Coronary artery (tissue), 2 donors: ENCODE data around the gene MTHFR.

Experiments used
- DNase-seq: peaks from one replicate; pipeline ENCODE4 v3.0.0-alpha.2; 2017; ENCODE audit warnings: low spot score
- H3K27ac ChIP-seq, 2 donors: fragments of 200-600 bp; sonication (generic); one replicate each; pipeline ENCODE4 v1.5.1; 2016 to 2019
- H3K4me3 ChIP-seq: fragments of 200-600 bp; sonication (generic); 2 replicates; pipeline ENCODE4 v1.5.1; 2016; ENCODE audit warnings: mild to moderate bottlenecking, moderate library complexity
- CTCF ChIP-seq: fragments of 200-600 bp; sonication (generic); IDR thresholded peaks from one replicate; pipeline ENCODE4 v1.5.1; 2019; ENCODE audit warnings: antibody characterized with exemption

The MTHFR gene

GRCh38 chr1:11751087-11751486 is 54.7 kb downstream of the MTHFR start:
- Histone ChIP-seq H3K27ac (no peak overlapping the region), H3K4me3 (no peak overlapping the region)
- no peak for TF ChIP-seq CTCF
- DNase-seq, result no peak

- TF ChIP-seq CTCF, result no peak
- DNase-seq, result no peak
- H3K27ac ChIP-seq, result no peak overlapping the region
- H3K4me3 ChIP-seq, result no peak overlapping the region
These were observed 55.8 kb downstream of the MTHFR start for GRCh38 chr1:11749996-11750395.

GRCh38 chr1:11749203-11749689 is 56.5 kb downstream of the MTHFR start:
- DNase-seq, result no peak
- Histone ChIP-seq H3K4me3 (no peak overlapping the region), H3K27ac (no peak overlapping the region)
- no peak for TF ChIP-seq CTCF

- Histone ChIP-seq H3K4me3 (no peak overlapping the region), H3K27ac (no peak overlapping the region)
- no peak for TF ChIP-seq CTCF
- DNase-seq, result no peak
These were observed 57.2 kb downstream of the MTHFR start for GRCh38 chr1:11748294-11749202.

- TF ChIP-seq CTCF, result no peak
- Histone ChIP-seq H3K27ac (no peak overlapping the region), H3K4me3 (no peak overlapping the region)
- DNase-seq, result no peak
These were observed 58.8 kb downstream of the MTHFR start for GRCh38 chr1:11746795-11747487.

GRCh38 chr1:11746092-11746491 is 59.7 kb downstream of the MTHFR start:
- DNase-seq, result no peak
- Histone ChIP-seq H3K27ac (no peak overlapping the region), H3K4me3 (no peak overlapping the region)
- no peak for TF ChIP-seq CTCF
